Tibial nerve (tissue), 4 donors: Measurements from ENCODE around the gene ATP6V1F. TPM values are rescaled to one million over a fixed set of nuclear protein-coding genes. Genes with fewer than 3 reads are reported as not detected.

Experiments used
- DNase-seq, 2 donors: peaks; one replicate each; pipeline ENCODE4 v3.0.0-alpha.2; 2019; ENCODE audit warnings: low spot score in 2 of 2
- H3K27ac ChIP-seq, 4 donors: fragments of 200-600 bp; sonication (generic) in 3 of 4; one replicate each; pipeline ENCODE4 v1.5.1; 2017 to 2019; ENCODE audit warnings: mild to moderate bottlenecking in 1 of 4
- H3K27me3 ChIP-seq, 2 donors: fragments of 200-600 bp; sonication (generic) in 1 of 2; one replicate each; pipeline versions ENCODE4 v1.5.1 to v1.6.0; 2017 to 2019
- H3K36me3 ChIP-seq, 3 donors: fragments of 200-600 bp; sonication (generic); one replicate each; pipeline ENCODE4 v1.5.1; 2018 to 2019
- H3K4me1 ChIP-seq, 4 donors: fragments of 200-600 bp; sonication (generic) in 3 of 4; one replicate each; pipeline ENCODE4 v1.5.1; 2017 to 2019
- H3K4me3 ChIP-seq, 4 donors: fragments of 200-600 bp; sonication (generic) in 3 of 4; one replicate each; pipeline ENCODE4 v1.5.1; 2017 to 2019; ENCODE audit warnings: mild to moderate bottlenecking in 1 of 4, moderate library complexity in 1 of 4
- H3K9me3 ChIP-seq, 4 donors: fragments of 200-600 bp; sonication (generic) in 3 of 4; one replicate each; pipeline ENCODE4 v1.5.1; 2017 to 2019
- EP300 ChIP-seq, 2 donors: sonication (generic); formaldehyde crosslinking; IDR thresholded peaks; one replicate each; pipeline ENCODE4 v1.6.1; 2017; ENCODE audit warnings: antibody characterized with exemption in 2 of 2, mild to moderate bottlenecking in 1 of 2
- POLR2A ChIP-seq, 2 donors: fragments of 450-650 bp; IDR thresholded peaks; one replicate each; pipeline ENCODE4 v1.6.1; 2017; ENCODE audit warnings: antibody characterized with exemption in 2 of 2, mild to moderate bottlenecking in 2 of 2, moderate library complexity in 2 of 2
- WGBS, 2 donors: methylation state at CpG; one replicate each; pipeline ENCODE4 v1.1.5; 2018; 5-methylcytosine and 5-hydroxymethylcytosine counted together
- total RNA-seq, 4 donors: library from RNA; depleted of rRNA; stranded (reverse); fragments of >200 nt; gene quantifications; one replicate each; pipeline ENCODE4 v1.1.0, GENCODE V29; 2016
- TF ChIP-seq, protein P1 (sequence below), 5 experiments: fragments of 200-600 bp in 3 of 5; fragments of 450-650 bp in 2 of 5; sonication (generic) in 3 of 5; IDR thresholded peaks; one replicate each; pipeline ENCODE4 v1.5.1; 2016 to 2019; ENCODE audit warnings: antibody characterized with exemption in 5 of 5, mild to moderate bottlenecking in 3 of 5, moderate library complexity in 2 of 5

The ATP6V1F gene
- total RNA-seq, 4 donors from 2014 or later = 57.9 to 122 (median 75.4) TPM

GRCh38 chr7:128885370-128886187 is 22.9 kb downstream of the ATP6V1F start:
- Histone ChIP-seq H3K4me1 (peaks cover 0 to 2% (median 0%) of the 10 kb centered on the region in 4 donors), H3K9me3 (no peaks in the 10 kb centered on the region), H3K27ac (no peak overlapping the region), H3K4me3 (no peak overlapping the region), H3K36me3 (no peaks in the 10 kb centered on the region), H3K27me3 (peaks cover 0 to 29% of the 10 kb centered on the region in 2 donors)
- 94% methylated on average over 10 of the region's 10 CpGs for WGBS, 2 donors
- TF ChIP-seq POLR2A (IDR thresholded peaks at IDR 0.05) = no peak
- TF ChIP-seq EP300 (IDR thresholded peaks at IDR 0.05) = no peak
- TF ChIP-seq, protein P1, sequence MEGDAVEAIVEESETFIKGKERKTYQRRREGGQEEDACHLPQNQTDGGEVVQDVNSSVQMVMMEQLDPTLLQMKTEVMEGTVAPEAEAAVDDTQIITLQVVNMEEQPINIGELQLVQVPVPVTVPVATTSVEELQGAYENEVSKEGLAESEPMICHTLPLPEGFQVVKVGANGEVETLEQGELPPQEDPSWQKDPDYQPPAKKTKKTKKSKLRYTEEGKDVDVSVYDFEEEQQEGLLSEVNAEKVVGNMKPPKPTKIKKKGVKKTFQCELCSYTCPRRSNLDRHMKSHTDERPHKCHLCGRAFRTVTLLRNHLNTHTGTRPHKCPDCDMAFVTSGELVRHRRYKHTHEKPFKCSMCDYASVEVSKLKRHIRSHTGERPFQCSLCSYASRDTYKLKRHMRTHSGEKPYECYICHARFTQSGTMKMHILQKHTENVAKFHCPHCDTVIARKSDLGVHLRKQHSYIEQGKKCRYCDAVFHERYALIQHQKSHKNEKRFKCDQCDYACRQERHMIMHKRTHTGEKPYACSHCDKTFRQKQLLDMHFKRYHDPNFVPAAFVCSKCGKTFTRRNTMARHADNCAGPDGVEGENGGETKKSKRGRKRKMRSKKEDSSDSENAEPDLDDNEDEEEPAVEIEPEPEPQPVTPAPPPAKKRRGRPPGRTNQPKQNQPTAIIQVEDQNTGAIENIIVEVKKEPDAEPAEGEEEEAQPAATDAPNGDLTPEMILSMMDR (IDR thresholded peaks at IDR 0.05) = no peak
- no peak for DNase-seq

DNA sequence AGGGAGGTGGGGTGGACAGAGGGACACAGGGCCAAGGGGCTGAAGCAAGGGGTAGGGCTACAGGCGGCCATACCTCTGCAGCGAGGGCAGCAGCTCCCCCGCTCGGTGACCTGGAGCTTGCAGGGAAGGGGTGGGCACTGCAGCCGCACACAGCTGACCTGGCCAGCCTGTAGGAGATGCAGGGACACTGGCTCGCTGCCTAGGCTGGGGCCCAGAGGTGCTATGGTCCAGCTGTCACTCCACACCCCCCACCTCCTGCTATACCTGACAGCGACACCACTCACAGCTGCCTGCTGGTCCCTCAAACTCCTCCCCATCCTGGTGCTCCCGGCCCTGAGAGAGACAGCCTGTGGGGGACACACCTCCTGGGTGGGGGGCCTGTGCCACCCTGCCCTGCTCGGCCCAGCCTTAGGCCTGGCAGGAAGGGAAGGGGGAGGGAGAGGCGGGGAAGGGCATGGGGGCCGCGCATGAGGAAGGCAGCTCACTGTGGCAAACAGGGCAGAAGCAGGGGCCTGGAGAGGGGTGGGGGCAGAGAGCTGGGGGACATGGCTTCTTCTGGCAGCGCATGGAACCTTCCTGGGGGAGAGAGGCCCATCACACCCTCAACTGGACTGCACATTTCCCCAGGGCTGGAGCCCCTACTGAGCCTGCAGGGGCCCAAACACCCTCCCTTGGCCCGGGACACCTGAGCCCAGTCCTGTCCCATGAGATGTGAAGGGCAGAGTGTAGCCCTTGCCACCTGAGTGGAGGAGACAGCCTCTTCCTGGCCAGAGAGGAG is 23.9 kb downstream of the ATP6V1F start:
- Histone ChIP-seq H3K4me1 (peaks cover 0 to 10% (median 3%) of the 10 kb centered on the region in 4 donors), H3K27ac (no peak overlapping the region), H3K27me3 (peaks cover 0 to 37% of the 10 kb centered on the region in 2 donors), H3K9me3 (no peaks in the 10 kb centered on the region), H3K4me3 (no peak overlapping the region), H3K36me3 (no peaks in the 10 kb centered on the region)
- WGBS, 2 donors = 57 to 72% methylated on average over 13 to 14 of the region's 14 CpGs
- no peak for TF ChIP-seq POLR2A (IDR thresholded peaks at IDR 0.05)
- TF ChIP-seq EP300 (IDR thresholded peaks at IDR 0.05) = no peak
- TF ChIP-seq, protein P1 (IDR thresholded peaks at IDR 0.05) = no peak
- no peak for DNase-seq

GRCh38 chr7:128887169-128888038 is 24.7 kb downstream of the ATP6V1F start:
- Histone ChIP-seq H3K36me3 (no peaks in the 10 kb centered on the region), H3K27me3 (peaks cover 0 to 42% of the 10 kb centered on the region in 2 donors), H3K9me3 (no peaks in the 10 kb centered on the region), H3K4me1 (peaks cover 0 to 10% (median 3%) of the 10 kb centered on the region in 4 donors), H3K27ac (no peak overlapping the region), H3K4me3 (no peak overlapping the region)
- 80 to 83% methylated on average over 7 of the region's 7 CpGs for WGBS, 2 donors
- no peak for DNase-seq
- no peak for TF ChIP-seq POLR2A (IDR thresholded peaks at IDR 0.05)
- no peak for TF ChIP-seq EP300 (IDR thresholded peaks at IDR 0.05)
- TF ChIP-seq, protein P1 (IDR thresholded peaks at IDR 0.05) = no peak

DNA sequence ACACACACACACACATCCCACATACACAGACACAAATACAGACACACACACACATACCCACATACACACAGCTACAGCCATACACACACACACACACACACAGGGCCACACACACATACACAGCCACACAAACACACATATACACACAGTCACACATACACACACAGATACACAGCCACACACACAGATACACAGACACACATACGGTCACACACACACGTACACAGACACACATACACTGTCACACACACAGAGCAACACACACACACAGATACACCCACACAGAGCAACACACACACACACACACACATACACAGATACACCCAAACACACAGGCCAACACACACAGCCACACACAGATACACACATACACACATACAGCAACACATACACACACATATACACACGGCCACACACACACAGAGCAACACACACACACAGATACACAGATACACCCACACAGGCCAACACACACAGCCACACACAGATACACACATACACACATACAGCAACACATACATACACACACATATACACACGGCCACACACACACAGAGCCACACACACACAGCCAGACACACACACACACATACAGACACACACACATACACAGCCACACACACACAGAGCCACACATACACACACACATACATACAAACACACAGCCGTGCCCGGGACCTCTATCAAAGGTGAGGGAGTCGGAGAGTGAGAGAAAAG is 25.5 kb downstream of the ATP6V1F start:
- no peak for DNase-seq
- no peaks in the 10 kb centered on the region for H3K36me3 ChIP-seq
- WGBS, 2 donors = 79 to 87% methylated on average over 6 to 7 of the region's 7 CpGs
- H3K4me3 ChIP-seq = no peak overlapping the region
- H3K4me1 ChIP-seq = peaks cover 0 to 10% (median 3%) of the 10 kb centered on the region in 4 donors
- peaks cover 0 to 42% of the 10 kb centered on the region in 2 donors for H3K27me3 ChIP-seq
- TF ChIP-seq, protein P1 (IDR thresholded peaks at IDR 0.05) = no peak
- TF ChIP-seq EP300 (IDR thresholded peaks at IDR 0.05) (no peak), POLR2A (IDR thresholded peaks at IDR 0.05) (no peak)
- no peaks in the 10 kb centered on the region for H3K9me3 ChIP-seq
- H3K27ac ChIP-seq = no peak overlapping the region
